ENCODE results near the gene APOC1. TPM values are rescaled to one million over a fixed set of nuclear protein-coding genes. Genes with fewer than 3 reads are reported as not detected.

The APOC1 gene
- polyA plus RNA-seq, 3 donors, result 33.9 to 42.9 (median 40.3) TPM

Other genes starting within 250 kb of the APOC1 start
- 1 to 10 TPM; 2.7 to 4.8 (median 3.8) TPM for gene CEACAM19, start 243.1 kb upstream of the APOC1 start, polyA plus RNA-seq
- under 1 TPM in 1 of 3 donors, not detected in 2; 0.07 TPM for gene CEACAM16, start 215.5 kb upstream of the APOC1 start, polyA plus RNA-seq
- gene BCL3, start 165.9 kb upstream of the APOC1 start, polyA plus RNA-seq, result 100 to 1,000 TPM in 1 of 3 donors, 10 to 100 TPM in 2; 33.4 to 150 (median 97.6) TPM
- 10 to 100 TPM in 1 of 3 donors, 1 to 10 TPM in 1, under 1 TPM in 1; 0.45 to 11.1 (median 2.0) TPM for gene CBLC, start 136.7 kb upstream of the APOC1 start, polyA plus RNA-seq
- gene BCAM, start 105.5 kb upstream of the APOC1 start, polyA plus RNA-seq, result 10 to 100 TPM; 23.8 to 66.5 (median 62.1) TPM
- 10 to 100 TPM; 23.8 to 83.0 (median 58.7) TPM for gene NECTIN2, start 68.3 kb upstream of the APOC1 start, polyA plus RNA-seq
- 10 to 100 TPM; 25.6 to 60.5 (median 26.4) TPM for gene TOMM40, start 23.4 kb upstream of the APOC1 start, polyA plus RNA-seq
- gene APOE, start 8.8 kb upstream of the APOC1 start, polyA plus RNA-seq, result 1,000 to 10,000 TPM in 1 of 3 donors, 100 to 1,000 TPM in 2; 118 to 1,060 (median 448) TPM
- not detected for gene APOC4, start 27.6 kb downstream of the APOC1 start, polyA plus RNA-seq
- gene APOC2, start 31.4 kb downstream of the APOC1 start, polyA plus RNA-seq, result under 1 TPM in 2 of 3 donors, not detected in 1; 0.18 to 0.36 TPM
- gene CLPTM1, start 40.8 kb downstream of the APOC1 start, polyA plus RNA-seq, result 100 to 1,000 TPM in 1 of 3 donors, 10 to 100 TPM in 2; 55.8 to 151 (median 75.7) TPM
- gene RELB, start 86.9 kb downstream of the APOC1 start, polyA plus RNA-seq, result 10 to 100 TPM; 11.0 to 64.9 (median 12.7) TPM
- 10 to 100 TPM; 40.2 to 73.4 (median 57.3) TPM for gene CLASRP, start 124.4 kb downstream of the APOC1 start, polyA plus RNA-seq
- under 1 TPM; 0.22 to 0.48 (median 0.45) TPM for gene ZNF296, start 161.9 kb downstream of the APOC1 start, polyA plus RNA-seq
- 10 to 100 TPM; 12.4 to 29.6 (median 19.3) TPM for gene GEMIN7, start 164.7 kb downstream of the APOC1 start, polyA plus RNA-seq
- gene PPP1R37, start 178.6 kb downstream of the APOC1 start, polyA plus RNA-seq, result 10 to 100 TPM; 15.4 to 17.5 (median 16.9) TPM
- under 1 TPM; 0.04 to 0.11 (median 0.05) TPM for gene NKPD1, start 246.4 kb downstream of the APOC1 start, polyA plus RNA-seq